ENCODE data around the gene THUMPD3.
A peak's percentile ranks its signal among the peaks of the same experiment; 100 is the strongest.

THUMPD3 gene

DNA sequence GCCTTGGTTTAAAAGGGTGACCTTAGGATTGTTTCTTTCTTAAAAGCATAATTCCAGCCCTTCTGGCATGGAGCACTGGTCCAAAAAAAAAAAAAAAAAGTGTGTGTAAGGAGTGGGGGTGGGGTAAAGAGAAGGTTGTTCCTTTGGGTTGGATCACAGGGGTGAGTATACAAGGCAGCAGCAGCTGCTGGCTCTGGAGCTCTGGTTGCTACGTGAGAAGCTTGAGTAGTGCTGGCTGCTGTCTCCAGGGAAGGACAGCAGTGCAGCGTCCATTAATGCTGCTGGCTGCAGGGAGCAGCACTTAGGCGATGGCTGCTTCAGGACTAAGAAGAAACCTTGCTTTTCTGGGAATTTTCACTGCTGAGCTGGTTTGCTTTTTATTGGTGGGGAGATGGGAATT, 36.9 kb downstream of the THUMPD3 start:
- Histone ChIP-seq H3K4me1 (ENCODE audit: control insufficient read depth, insufficient read depth, low read length) (peaks cover 65% of the 10 kb centered on the region), H3K36me3 (ENCODE audit: control insufficient read depth, insufficient read depth, low read length, severe bottlenecking) (peaks cover under 1% of the 10 kb centered on the region), H3K9me3 (ENCODE audit: control insufficient read depth, low read length) (no peaks in the 10 kb centered on the region), H3K27me3 (replicated peaks; ENCODE audit: control insufficient read depth, insufficient read depth, low read length) (no peaks in the 10 kb centered on the region), H3K9ac (ENCODE audit: low read length) (peak overlapping the region; percentile 100), H3K4me3 (ENCODE audit: low read length) (peak overlapping the region; percentile 96)
- peak; percentile 96 for DNase-seq (ENCODE audit: low read depth)

DNA sequence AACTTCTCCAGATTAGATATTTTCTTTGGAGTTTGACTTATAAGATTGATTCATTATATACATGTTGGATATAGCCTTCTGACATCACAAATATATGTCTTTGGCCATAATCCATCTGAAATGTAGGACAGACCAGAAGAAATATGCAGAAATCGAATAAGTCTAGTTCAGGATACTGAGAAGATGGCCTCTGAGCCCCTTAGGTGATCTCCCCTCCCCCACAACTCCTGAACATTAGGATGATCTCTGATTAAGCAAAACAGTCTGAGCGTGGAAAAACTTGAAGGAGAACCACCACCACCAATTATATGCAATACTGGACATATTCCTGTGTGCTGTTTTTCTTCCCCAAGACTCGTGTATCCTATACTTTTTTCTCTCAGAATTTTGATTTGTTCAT, 37.8 kb downstream of the THUMPD3 start:
- Histone ChIP-seq H3K36me3 (ENCODE audit: control insufficient read depth, insufficient read depth, low read length, severe bottlenecking) (no peaks in the 10 kb centered on the region), H3K4me1 (ENCODE audit: control insufficient read depth, insufficient read depth, low read length) (peaks cover 65% of the 10 kb centered on the region), H3K9me3 (ENCODE audit: control insufficient read depth, low read length) (no peaks in the 10 kb centered on the region), H3K9ac (ENCODE audit: low read length) (peak overlapping the region; percentile 100), H3K4me3 (ENCODE audit: low read length) (peak overlapping the region; percentile 96), H3K27me3 (replicated peaks; ENCODE audit: control insufficient read depth, insufficient read depth, low read length) (no peaks in the 10 kb centered on the region)
- DNase-seq (ENCODE audit: low read depth) = peak; percentile 32

DNA sequence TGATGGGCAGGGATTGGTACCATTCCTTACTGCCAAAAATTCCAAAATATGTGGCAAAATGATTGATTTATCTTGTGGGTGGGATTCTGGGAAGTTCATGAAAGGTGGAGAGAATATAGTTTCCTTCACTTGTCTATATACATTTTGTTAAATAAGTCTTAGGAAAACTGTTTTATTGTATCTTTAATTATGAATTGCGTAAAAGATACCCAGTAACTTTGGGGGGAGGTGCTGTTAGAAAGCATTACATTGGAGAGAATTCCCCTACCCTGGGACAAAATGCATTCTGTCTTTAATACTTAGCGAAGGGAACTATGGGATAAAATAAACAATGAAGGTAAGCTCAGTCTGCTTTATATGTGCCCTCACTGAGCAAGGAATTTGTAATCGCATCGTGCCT, 39.1 kb downstream of the THUMPD3 start:
- no peaks in the 10 kb centered on the region for H3K27me3 ChIP-seq (replicated peaks; ENCODE audit: control insufficient read depth, insufficient read depth, low read length)
- H3K36me3 ChIP-seq (ENCODE audit: control insufficient read depth, insufficient read depth, low read length, severe bottlenecking) = no peaks in the 10 kb centered on the region
- no peaks in the 10 kb centered on the region for H3K9me3 ChIP-seq (ENCODE audit: control insufficient read depth, low read length)
- peak overlapping the region; percentile 100 for H3K9ac ChIP-seq (ENCODE audit: low read length)
- H3K4me1 ChIP-seq (ENCODE audit: control insufficient read depth, insufficient read depth, low read length) = peaks cover 64% of the 10 kb centered on the region
- DNase-seq (ENCODE audit: low read depth) = peak; percentile 24
- peak overlapping the region; percentile 96 for H3K4me3 ChIP-seq (ENCODE audit: low read length)

DNA sequence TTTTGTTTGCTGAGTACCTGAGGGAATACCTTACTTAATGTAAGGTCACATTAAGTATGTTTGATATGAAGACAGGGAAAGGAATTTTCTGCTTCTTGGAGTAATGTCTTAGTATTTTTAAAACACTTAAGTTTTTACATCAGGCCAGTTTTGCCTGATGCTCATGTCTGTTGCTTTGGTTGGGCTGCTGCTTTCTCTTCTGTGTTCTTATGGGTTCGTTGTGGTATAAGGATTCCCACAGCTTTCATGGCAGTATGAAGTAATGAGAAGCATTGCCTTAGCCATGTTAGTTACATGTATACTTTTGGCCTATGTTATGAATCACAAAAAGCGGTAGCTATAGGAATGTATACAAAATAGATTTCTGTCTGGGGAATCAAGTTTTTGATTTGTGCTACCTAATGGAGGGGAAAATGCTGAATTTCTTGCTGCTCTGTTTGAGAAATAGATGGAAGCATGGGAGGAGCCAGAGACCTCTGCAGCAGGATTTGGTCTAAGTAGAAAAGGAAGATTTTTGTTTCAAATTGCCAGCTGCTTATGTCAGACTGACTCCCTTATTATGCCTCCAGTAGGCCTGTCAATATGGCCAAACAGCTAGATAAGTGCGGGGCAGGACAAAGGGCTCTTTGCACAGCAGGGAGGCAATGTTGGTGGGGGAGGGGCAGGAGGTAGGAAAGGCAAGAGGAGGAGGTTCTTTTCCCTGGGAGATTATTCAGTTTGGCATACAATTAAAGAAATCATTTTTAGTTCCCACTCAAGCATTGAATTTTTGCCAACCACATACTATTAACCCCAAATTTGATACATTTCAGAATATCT, 39.8 kb downstream of the THUMPD3 start:
- peak overlapping the region; percentile 96 for H3K4me3 ChIP-seq (ENCODE audit: low read length)
- peak; percentile 49 for DNase-seq (ENCODE audit: low read depth)
- no peaks in the 10 kb centered on the region for H3K27me3 ChIP-seq (replicated peaks; ENCODE audit: control insufficient read depth, insufficient read depth, low read length)
- H3K9ac ChIP-seq (ENCODE audit: low read length) = peak overlapping the region; percentile 100
- no peaks in the 10 kb centered on the region for H3K36me3 ChIP-seq (ENCODE audit: control insufficient read depth, insufficient read depth, low read length, severe bottlenecking)
- peaks cover 68% of the 10 kb centered on the region for H3K4me1 ChIP-seq (ENCODE audit: control insufficient read depth, insufficient read depth, low read length)
- H3K9me3 ChIP-seq (ENCODE audit: control insufficient read depth, low read length) = no peaks in the 10 kb centered on the region

DNA sequence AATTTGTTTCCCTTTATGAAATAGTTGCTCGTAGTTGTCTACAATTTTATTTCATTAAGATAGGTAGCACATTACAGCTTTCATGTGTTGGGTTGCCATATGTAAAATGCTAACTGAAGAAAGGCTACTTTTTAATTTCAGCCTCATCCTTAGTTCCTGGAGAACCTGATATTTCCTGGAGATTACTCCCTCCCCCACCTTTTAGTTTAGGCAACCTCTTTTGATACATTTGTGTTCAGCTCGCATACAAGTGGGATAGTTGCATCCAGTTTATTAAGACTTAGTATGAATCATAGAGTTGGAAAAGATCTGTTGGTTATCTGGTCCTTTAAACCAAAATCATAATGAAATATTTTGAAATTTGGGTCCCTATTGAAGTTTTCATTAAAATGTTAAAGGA, 40.6 kb downstream of the THUMPD3 start:
- Histone ChIP-seq H3K36me3 (ENCODE audit: control insufficient read depth, insufficient read depth, low read length, severe bottlenecking) (no peaks in the 10 kb centered on the region), H3K4me1 (ENCODE audit: control insufficient read depth, insufficient read depth, low read length) (peaks cover 72% of the 10 kb centered on the region), H3K9ac (ENCODE audit: low read length) (no peak overlapping the region), H3K9me3 (ENCODE audit: control insufficient read depth, low read length) (no peaks in the 10 kb centered on the region), H3K4me3 (ENCODE audit: low read length) (peak overlapping the region; percentile 96), H3K27me3 (replicated peaks; ENCODE audit: control insufficient read depth, insufficient read depth, low read length) (no peaks in the 10 kb centered on the region)
- no peak for DNase-seq (ENCODE audit: low read depth)

DNA sequence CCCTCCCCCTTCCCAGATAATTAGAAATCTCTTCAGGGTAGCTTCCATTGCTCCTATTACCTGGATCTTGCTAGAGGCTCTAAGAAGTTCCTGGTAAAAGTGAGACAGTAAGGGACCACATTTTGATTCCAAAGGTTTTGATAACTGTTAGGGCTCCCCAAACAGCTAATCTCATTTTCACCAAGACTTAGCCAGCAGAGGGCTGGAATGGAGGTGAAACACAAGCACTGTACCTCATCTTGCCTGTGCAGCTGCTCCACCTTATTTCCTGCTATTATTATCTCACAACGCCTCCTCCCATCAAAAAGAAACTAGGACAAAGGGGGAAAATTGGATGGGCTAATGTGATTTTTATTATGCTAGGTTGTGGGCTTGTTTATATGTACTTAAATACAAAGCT, 41.8 kb downstream of the THUMPD3 start:
- no peak for DNase-seq (ENCODE audit: low read depth)
- H3K9me3 ChIP-seq (ENCODE audit: control insufficient read depth, low read length) = no peaks in the 10 kb centered on the region
- H3K4me3 ChIP-seq (ENCODE audit: low read length) = no peak overlapping the region
- peaks cover 70% of the 10 kb centered on the region for H3K4me1 ChIP-seq (ENCODE audit: control insufficient read depth, insufficient read depth, low read length)
- H3K27me3 ChIP-seq (replicated peaks; ENCODE audit: control insufficient read depth, insufficient read depth, low read length) = no peaks in the 10 kb centered on the region
- no peaks in the 10 kb centered on the region for H3K36me3 ChIP-seq (ENCODE audit: control insufficient read depth, insufficient read depth, low read length, severe bottlenecking)
- no peak overlapping the region for H3K9ac ChIP-seq (ENCODE audit: low read length)

DNA sequence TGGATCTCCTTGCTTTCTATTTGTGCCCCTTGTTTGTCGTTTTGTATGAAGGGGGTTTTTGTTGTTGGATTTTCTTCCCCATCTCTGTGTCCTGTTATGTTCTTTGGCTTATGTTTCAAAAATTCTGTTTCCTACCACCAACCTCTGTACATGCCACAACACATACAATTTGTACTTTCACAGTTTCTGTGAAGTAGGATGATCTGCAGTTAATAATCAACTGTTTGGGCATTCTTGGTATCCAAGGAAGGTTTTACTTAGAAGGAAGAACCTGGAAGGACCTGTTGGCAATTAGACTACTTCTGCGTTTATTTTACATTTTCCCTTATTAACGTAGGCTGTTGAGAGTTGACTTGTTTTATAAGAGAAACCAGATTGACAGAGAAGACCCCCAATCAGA, 42.9 kb downstream of the THUMPD3 start:
- H3K9ac ChIP-seq (ENCODE audit: low read length) = no peak overlapping the region
- DNase-seq (ENCODE audit: low read depth) = no peak
- H3K4me1 ChIP-seq (ENCODE audit: control insufficient read depth, insufficient read depth, low read length) = peaks cover 64% of the 10 kb centered on the region
- H3K4me3 ChIP-seq (ENCODE audit: low read length) = peak overlapping the region; percentile 4
- no peaks in the 10 kb centered on the region for H3K27me3 ChIP-seq (replicated peaks; ENCODE audit: control insufficient read depth, insufficient read depth, low read length)
- peaks cover 5% of the 10 kb centered on the region for H3K36me3 ChIP-seq (ENCODE audit: control insufficient read depth, insufficient read depth, low read length, severe bottlenecking)
- H3K9me3 ChIP-seq (ENCODE audit: control insufficient read depth, low read length) = peaks cover 3% of the 10 kb centered on the region

DNA sequence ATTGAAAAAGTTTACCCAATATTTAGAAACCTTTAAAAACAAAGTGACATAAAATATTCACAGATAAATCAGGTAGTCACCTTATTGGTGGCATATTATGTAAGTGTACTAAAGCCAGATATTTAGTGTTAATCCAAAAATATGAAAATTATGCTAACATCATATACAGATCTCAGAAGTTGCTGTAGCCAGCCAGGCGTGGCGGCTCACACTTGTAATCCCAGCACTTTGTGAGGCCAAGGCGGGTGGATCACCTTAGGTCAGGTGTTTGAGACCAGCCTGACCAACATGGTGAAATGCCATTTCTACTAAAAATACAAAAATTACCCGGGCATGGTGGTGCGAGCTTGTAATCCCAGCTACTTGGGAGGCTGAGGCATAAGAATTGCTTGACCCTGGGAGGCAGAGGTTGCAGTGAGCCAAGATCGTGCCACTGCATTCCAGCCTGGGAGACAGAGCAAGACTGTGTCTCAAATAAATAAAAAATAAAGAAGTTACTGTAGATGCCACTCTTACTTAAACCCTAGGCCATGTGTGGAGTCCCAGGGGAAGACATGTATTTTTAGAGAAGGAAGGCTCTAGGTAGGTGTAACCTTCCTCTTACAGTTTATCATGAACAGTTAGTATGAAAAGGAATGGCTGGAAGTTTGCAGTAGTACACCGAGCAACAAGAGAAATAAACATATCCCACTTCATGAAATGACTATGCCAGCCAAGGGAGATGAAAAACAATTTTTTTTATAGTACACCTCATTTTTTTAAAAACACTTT, 44.2 kb downstream of the THUMPD3 start:
- H3K4me3 ChIP-seq (ENCODE audit: low read length) = no peak overlapping the region
- no peaks in the 10 kb centered on the region for H3K27me3 ChIP-seq (replicated peaks; ENCODE audit: control insufficient read depth, insufficient read depth, low read length)
- peaks cover 63% of the 10 kb centered on the region for H3K4me1 ChIP-seq (ENCODE audit: control insufficient read depth, insufficient read depth, low read length)
- DNase-seq (ENCODE audit: low read depth) = no peak
- H3K9ac ChIP-seq (ENCODE audit: low read length) = no peak overlapping the region
- peaks cover 5% of the 10 kb centered on the region for H3K36me3 ChIP-seq (ENCODE audit: control insufficient read depth, insufficient read depth, low read length, severe bottlenecking)
- peaks cover 3% of the 10 kb centered on the region for H3K9me3 ChIP-seq (ENCODE audit: control insufficient read depth, low read length)

DNA sequence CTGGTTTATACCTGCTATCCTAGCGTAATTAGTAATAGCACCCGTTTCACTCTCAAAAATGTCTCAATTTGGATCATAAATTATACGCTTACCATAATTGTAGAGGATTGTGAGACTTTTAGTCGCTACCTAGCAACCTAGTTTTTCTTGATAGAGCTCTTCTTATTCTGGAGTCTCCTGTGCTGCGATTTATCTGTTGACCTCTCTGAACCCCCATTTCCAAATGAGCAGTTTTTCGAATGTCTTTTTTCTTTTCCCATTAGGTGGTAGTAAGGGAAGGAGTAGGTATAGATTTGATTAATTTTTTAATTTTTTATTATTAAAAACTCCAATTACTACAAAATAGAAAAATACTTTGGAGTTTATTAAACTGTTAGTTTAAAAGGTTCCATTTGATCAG, 45.2 kb downstream of the THUMPD3 start:
- Histone ChIP-seq H3K4me3 (ENCODE audit: low read length) (no peak overlapping the region), H3K9me3 (ENCODE audit: control insufficient read depth, low read length) (peaks cover 3% of the 10 kb centered on the region), H3K4me1 (ENCODE audit: control insufficient read depth, insufficient read depth, low read length) (peaks cover 60% of the 10 kb centered on the region), H3K27me3 (replicated peaks; ENCODE audit: control insufficient read depth, insufficient read depth, low read length) (no peaks in the 10 kb centered on the region), H3K9ac (ENCODE audit: low read length) (no peak overlapping the region), H3K36me3 (ENCODE audit: control insufficient read depth, insufficient read depth, low read length, severe bottlenecking) (peaks cover 5% of the 10 kb centered on the region)
- no peak for DNase-seq (ENCODE audit: low read depth)

DNA sequence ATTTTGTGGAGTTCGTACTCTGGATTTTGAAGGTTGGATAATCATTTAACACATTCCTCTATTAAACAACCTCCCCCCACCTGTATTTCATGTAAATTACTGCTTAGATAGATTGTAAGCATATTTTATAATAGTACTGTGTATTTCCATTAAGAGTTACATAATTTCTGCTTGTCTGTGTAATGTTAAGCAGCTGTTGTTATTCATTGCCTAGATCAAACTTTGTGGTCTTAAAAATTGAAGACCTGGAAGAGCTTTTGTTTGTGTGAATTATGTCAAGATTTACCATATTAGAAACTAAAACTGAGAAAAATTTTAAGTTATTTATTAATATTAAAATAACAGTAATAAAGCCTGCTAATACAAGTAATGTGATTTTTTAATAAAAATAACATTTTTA, 45.7 kb downstream of the THUMPD3 start:
- no peak overlapping the region for H3K9ac ChIP-seq (ENCODE audit: low read length)
- no peak overlapping the region for H3K4me3 ChIP-seq (ENCODE audit: low read length)
- no peak for DNase-seq (ENCODE audit: low read depth)
- H3K36me3 ChIP-seq (ENCODE audit: control insufficient read depth, insufficient read depth, low read length, severe bottlenecking) = peaks cover 5% of the 10 kb centered on the region
- H3K4me1 ChIP-seq (ENCODE audit: control insufficient read depth, insufficient read depth, low read length) = peaks cover 59% of the 10 kb centered on the region
- H3K9me3 ChIP-seq (ENCODE audit: control insufficient read depth, low read length) = peaks cover 3% of the 10 kb centered on the region
- H3K27me3 ChIP-seq (replicated peaks; ENCODE audit: control insufficient read depth, insufficient read depth, low read length) = no peaks in the 10 kb centered on the region

DNA sequence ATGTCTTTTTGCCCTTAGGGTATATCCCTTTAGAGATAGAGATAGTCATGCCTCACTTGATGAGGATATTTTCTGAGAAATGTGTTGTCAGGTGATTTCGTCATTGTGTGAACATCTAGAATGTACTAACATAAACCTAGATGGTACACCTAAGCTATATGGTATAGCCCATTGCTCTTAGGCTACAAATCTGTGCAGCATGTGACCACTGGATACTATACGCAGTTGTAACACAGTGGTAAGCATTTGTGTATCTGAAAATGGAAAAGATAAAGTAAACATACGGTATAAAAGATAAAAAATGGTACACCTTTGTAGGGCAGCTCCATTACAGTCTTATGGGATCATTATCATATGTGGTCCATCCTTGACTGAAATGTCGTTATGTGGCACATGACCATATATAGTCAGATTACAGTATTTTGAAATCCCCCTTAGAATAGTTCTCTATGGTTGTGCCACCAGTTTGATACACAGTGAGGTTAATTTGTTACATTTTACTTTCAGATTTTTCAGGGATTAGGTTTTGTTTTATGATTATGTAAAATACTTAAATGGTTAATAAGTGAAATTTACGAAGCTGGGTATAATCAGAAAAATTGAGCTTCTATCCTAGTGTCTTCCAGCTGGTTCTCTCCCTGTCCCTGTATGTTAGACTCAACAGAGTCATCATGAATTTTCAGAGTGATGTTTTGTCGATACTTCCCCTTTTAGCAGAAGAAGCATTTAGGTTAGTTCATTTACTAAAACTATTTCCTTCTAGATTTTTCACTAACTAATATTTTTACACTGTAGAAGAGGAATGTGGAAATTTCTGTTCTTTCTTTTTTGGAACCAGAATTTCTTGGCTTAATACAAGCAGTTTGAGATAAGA, 47.4 kb downstream of the THUMPD3 start:
- no peak overlapping the region for H3K9ac ChIP-seq (ENCODE audit: low read length)
- no peaks in the 10 kb centered on the region for H3K27me3 ChIP-seq (replicated peaks; ENCODE audit: control insufficient read depth, insufficient read depth, low read length)
- peaks cover 3% of the 10 kb centered on the region for H3K9me3 ChIP-seq (ENCODE audit: control insufficient read depth, low read length)
- peaks cover 5% of the 10 kb centered on the region for H3K36me3 ChIP-seq (ENCODE audit: control insufficient read depth, insufficient read depth, low read length, severe bottlenecking)
- H3K4me3 ChIP-seq (ENCODE audit: low read length) = no peak overlapping the region
- H3K4me1 ChIP-seq (ENCODE audit: control insufficient read depth, insufficient read depth, low read length) = peaks cover 42% of the 10 kb centered on the region
- no peak for DNase-seq (ENCODE audit: low read depth)
